Measurements from ENCODE around the gene RASA3. TPM values are rescaled to one million over a fixed set of nuclear protein-coding genes. Genes with fewer than 3 reads are reported as not detected.
A peak's percentile ranks its signal among the peaks of the same experiment; 100 is the strongest.
"Not testable (repeated sequence)": the region's sequence is repeated elsewhere in the genome, so short reads cannot be mapped to it uniquely, and the experiment has no call there.

The RASA3 gene
- total RNA-seq, 2 experiments from 2014 or later: 65.6 to 73.9 TPM

DNA sequence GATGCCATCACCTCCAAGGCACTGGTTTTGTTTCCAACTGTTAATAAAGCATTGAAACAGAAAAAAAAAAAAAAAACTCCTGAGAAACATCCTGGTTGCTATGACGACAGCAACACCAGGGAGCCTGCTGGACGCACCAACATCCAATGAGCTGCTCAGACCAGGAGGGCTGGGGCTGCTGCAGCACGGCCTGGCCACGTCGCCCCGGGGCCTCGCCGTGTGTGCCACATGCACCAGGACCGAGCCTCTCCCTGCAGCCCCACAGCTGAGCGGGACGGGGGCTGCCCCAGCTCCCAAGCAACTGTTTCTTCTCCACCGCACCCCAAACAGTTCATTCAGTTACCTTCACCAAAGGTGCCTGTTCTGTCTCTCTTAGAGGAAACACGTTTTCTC is 54.5 kb downstream of the RASA3 start:
- no peak overlapping the region for H3K27ac Mint-ChIP-seq
- H3K4me1 Mint-ChIP-seq: peaks cover 7% of the 10 kb centered on the region
- H3K4me3 Mint-ChIP-seq: no peak overlapping the region
- no peaks in the 10 kb centered on the region for H3K27me3 Mint-ChIP-seq
- POLR2A ChIA-PET: no interaction called here
- ATAC-seq (ENCODE audit: low read depth) (no peak), DNase-seq (peak; percentile 22)
- H3K9me3 Mint-ChIP-seq: no peaks in the 10 kb centered on the region
- peaks cover 2% of the 10 kb centered on the region for H3K36me3 Mint-ChIP-seq

DNA sequence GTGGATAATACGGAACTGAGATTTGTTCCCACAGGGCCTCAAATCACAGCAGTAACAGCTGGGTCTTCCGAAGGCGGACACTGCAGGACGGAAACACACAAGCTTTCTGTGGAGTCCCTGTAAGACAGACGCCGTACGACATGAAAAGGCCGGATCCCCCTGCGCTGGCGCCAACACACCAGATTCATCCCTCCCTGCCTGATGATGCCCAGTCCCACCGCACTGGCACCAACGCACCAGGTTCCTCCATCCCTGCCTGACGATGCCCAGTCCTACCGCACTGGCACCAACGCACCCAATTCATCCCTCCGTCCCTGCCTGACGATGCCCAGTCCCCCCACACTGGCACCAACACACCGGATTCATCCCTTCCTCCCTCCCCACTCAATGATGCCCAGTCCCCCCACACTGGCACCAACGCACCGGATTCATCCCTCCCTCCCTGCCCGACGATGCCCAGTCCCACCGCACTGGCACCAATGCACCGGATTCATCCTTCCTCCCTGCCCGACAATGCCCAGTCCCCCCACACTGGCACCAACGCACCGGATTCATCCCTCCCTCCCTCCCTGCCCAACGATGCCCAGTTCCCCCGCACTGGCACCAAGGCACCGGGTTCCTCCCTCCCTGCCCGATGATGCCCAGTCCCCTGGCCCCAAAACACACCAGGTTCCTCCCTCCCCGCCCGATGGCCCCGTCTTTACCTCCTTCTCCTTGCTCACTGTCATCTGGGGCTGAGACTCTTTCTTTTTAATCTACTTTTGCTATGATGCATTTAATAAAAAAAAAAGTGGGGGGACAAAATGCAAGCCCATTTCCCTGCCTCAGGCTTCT is 55.1 kb downstream of the RASA3 start:
- Mint-ChIP-seq H3K27ac (no peak overlapping the region), H3K36me3 (peaks cover 7% of the 10 kb centered on the region), H3K27me3 (no peaks in the 10 kb centered on the region), H3K4me3 (no peak overlapping the region), H3K9me3 (no peaks in the 10 kb centered on the region), H3K4me1 (peaks cover 9% of the 10 kb centered on the region)
- ATAC-seq (ENCODE audit: low read depth) (no peak), DNase-seq (peak; percentile 10)
- POLR2A ChIA-PET: no interaction called here

DNA sequence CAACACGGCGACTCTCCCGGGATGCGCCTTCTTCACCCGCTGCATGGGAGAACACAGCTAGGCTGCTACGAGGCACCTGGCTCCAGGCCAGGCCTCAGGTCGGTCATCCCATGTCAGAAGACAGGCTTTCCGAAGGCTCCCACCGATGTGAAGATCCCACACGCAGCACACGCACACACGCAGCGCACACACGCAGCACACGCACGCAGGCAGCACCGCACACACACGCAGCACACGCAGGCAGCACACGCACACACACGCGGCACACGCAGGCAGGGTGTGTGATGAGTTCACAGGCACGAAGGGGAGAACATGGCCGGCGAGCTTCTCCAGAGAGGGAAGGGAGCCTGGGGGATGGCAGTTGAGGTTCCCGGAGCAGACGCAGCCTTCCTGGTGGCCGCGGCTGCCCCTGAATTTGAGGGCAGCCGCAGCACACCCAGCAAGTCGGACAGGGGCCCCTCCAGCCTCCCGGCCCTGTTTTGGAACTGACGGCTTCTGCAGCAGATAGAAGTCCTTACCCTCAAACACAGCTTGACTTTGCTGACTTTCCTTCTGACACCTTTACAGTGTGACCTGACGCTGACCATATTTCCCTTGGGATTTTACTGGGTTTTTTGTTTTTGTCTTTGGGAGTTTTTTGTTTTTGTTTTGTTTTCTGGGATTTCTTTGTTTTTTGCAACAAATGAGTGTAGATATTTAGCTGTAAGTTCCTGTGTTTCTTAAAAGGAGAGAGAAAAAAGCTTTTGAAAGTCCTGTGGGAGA is 55.9 kb downstream of the RASA3 start:
- Mint-ChIP-seq H3K4me3 (no peak overlapping the region), H3K36me3 (peaks cover 15% of the 10 kb centered on the region), H3K27me3 (no peaks in the 10 kb centered on the region), H3K9me3 (no peaks in the 10 kb centered on the region), H3K27ac (peak overlapping the region; percentile 31), H3K4me1 (peaks cover 9% of the 10 kb centered on the region)
- POLR2A ChIA-PET: no interaction called here
- DNase-seq: no peak
- no peak for ATAC-seq (ENCODE audit: low read depth)

DNA sequence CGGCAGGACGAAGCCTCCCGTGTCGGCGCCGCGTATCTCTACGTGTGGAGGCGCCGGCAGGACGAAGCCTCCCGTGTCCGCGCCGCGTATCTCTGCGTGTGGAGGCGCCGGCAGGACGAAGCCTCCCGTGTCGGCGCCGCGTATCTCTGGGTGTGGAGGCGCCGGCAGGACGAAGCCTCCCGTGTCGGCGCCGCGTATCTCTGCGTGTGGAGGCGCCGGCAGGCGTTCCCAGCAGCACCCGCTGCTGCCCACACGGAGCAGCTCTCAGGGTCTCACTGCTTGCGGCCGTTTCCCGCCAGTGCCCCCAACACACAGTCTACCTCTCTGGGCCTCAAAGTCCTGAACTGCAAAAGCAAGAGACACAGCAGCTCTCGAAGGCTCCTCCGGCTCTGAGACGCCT is 56.6 kb downstream of the RASA3 start:
- DNase-seq; H3K4me3 Mint-ChIP-seq; H3K27me3 Mint-ChIP-seq; POLR2A ChIA-PET; H3K4me1 Mint-ChIP-seq; ATAC-seq (ENCODE audit: low read depth); H3K27ac Mint-ChIP-seq; H3K9me3 Mint-ChIP-seq: not testable (repeated sequence)
- H3K36me3 Mint-ChIP-seq: peaks cover 21% of the 10 kb centered on the region

DNA sequence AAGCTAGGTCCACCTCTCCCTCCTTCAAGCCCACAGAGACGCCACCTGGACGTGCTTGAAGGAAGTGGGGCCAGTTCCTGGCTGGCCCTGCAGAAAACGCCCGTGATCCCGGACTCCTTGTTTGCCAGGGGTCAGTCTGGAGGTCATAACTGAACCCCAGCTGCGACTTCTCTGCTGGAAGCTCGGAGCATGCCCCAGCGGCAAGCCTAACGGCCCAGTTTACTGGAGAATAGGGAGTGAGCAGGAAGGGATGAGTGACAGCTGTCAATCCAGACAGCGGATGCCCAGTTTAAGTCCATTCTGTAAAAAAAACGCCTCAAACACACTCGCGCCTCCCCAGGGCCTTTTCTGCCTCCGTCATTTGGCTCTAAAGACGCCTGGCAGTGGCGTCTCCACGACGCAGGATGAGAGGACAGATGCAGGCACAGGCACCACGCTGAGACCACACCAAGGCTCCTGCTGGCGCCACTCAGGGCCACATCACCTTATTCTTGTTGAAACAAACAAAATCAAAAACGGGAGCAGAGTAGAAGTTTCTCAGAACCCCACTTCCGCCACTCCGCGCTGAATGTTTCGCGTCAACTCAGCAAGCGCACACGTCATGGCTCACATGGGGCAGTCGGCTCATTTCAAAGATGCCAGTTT is 57.6 kb downstream of the RASA3 start:
- peaks cover 21% of the 10 kb centered on the region for H3K36me3 Mint-ChIP-seq
- ATAC-seq (ENCODE audit: low read depth): no peak
- POLR2A ChIA-PET: no interaction called here
- no peak overlapping the region for H3K27ac Mint-ChIP-seq
- DNase-seq: no peak
- H3K27me3 Mint-ChIP-seq: no peaks in the 10 kb centered on the region
- no peak overlapping the region for H3K4me3 Mint-ChIP-seq
- H3K4me1 Mint-ChIP-seq: peaks cover 7% of the 10 kb centered on the region
- peaks cover 2% of the 10 kb centered on the region for H3K9me3 Mint-ChIP-seq

DNA sequence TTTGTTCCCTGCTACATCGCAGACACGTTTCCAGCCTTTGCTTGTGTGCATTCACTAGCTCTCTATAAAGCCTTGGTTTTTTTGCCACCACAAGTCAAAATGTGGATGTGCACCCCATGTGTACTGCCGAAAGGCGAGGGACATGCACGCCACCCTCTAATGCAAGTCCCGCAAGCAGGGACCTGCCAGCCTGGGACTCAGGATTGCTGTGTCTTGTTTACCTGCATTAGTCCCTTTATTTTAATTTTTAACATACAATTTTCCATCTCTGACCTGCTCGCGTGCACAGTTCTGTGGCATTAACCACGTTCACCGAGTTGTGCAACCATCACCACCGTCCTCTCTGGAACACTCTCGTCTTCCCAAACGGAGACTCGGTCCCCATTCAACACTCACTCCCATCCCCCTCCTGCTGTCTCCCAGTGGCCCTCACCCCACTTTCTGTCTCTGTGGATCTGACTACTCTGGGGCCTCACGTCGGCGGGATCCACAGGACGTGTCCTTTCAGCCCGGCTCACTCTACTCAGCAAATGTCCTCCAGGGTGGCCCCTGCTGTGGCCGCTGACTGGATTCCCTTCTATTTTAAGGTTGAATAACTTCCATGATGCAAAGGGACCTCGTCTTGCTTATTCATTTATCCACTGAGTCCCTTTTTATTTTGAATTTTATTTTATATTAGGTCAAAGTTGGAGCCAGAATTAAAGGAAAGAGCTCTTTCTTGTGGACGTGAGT is 58.4 kb downstream of the RASA3 start:
- POLR2A ChIA-PET: no interaction called here
- Mint-ChIP-seq H3K4me3 (no peak overlapping the region), H3K9me3 (peaks cover 2% of the 10 kb centered on the region), H3K27ac (no peak overlapping the region), H3K4me1 (peaks cover 7% of the 10 kb centered on the region), H3K27me3 (no peaks in the 10 kb centered on the region), H3K36me3 (peaks cover 21% of the 10 kb centered on the region)
- ATAC-seq (ENCODE audit: low read depth) (no peak), DNase-seq (no peak)

DNA sequence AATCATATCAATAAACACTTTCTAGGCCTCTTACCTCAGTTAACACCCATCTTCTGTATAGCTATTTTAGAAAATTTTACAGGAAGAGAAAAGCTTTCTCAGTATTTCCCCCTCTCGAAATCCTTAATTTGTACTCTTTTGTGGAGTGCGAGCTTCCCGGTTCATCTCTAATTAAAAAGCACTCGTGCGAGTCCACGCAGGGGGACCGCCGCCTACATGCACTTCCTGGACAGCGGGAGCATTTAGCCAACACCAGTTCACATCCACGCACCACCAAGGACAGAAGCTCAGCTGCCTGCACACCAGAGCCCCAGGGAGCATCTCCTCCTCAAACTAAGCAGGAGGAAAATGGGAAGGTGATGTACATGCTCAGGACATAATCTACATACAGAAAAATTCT is 60.0 kb downstream of the RASA3 start:
- no peak for ATAC-seq (ENCODE audit: low read depth)
- POLR2A ChIA-PET: no interaction called here
- no peak for DNase-seq
- no peak overlapping the region for H3K27ac Mint-ChIP-seq
- peaks cover 13% of the 10 kb centered on the region for H3K4me1 Mint-ChIP-seq
- H3K27me3 Mint-ChIP-seq: no peaks in the 10 kb centered on the region
- H3K36me3 Mint-ChIP-seq: peaks cover 21% of the 10 kb centered on the region
- H3K4me3 Mint-ChIP-seq: no peak overlapping the region
- H3K9me3 Mint-ChIP-seq: peaks cover 2% of the 10 kb centered on the region

DNA sequence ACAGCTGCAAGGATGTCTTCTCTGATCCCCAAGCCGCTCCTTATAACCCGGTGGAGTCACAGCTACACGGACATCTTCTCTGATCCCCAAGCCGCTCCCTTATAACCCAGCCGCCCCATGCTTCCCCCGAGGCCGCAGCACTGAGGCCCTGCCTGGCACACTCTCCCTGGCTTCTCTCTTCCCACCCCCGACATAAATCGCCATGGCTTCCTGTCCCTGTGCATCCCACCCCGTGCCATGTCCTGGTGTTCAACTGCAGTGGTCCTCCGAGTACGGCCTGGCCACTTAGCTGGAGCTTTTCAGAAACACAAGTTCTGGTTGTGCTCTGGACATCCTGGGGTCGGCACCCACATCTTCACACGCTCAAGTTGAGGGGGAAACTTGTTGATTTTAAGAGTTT is 60.4 kb downstream of the RASA3 start:
- Mint-ChIP-seq H3K4me3 (no peak overlapping the region), H3K27me3 (no peaks in the 10 kb centered on the region), H3K9me3 (peaks cover 2% of the 10 kb centered on the region), H3K27ac (no peak overlapping the region), H3K4me1 (peaks cover 16% of the 10 kb centered on the region), H3K36me3 (peaks cover 21% of the 10 kb centered on the region)
- POLR2A ChIA-PET: no interaction called here
- ATAC-seq (ENCODE audit: low read depth) (no peak), DNase-seq (no peak)

DNA sequence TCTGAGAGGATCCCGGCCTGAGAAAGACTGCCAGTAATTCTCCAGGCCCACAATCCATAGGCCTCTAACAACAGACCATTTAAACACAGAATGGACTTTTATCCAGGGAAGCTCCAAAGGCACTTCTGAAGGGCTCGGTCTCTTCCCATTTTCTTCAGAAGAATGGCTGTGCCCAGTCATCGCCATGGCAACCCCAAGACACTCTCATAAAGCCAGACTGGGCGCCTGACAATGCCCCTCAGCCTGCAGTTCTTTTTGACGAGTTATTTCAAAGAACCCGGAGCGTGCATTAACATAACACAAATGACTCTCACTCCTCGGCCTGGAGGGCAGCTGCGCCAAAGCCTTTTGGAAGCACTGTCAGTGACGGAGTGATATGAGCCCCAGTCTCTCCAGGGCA is 61.0 kb downstream of the RASA3 start:
- Mint-ChIP-seq H3K27me3 (no peaks in the 10 kb centered on the region), H3K9me3 (peaks cover 2% of the 10 kb centered on the region), H3K4me1 (peaks cover 18% of the 10 kb centered on the region), H3K27ac (no peak overlapping the region), H3K36me3 (peaks cover 21% of the 10 kb centered on the region), H3K4me3 (no peak overlapping the region)
- DNase-seq (no peak), ATAC-seq (ENCODE audit: low read depth) (no peak)
- POLR2A ChIA-PET: no interaction called here

DNA sequence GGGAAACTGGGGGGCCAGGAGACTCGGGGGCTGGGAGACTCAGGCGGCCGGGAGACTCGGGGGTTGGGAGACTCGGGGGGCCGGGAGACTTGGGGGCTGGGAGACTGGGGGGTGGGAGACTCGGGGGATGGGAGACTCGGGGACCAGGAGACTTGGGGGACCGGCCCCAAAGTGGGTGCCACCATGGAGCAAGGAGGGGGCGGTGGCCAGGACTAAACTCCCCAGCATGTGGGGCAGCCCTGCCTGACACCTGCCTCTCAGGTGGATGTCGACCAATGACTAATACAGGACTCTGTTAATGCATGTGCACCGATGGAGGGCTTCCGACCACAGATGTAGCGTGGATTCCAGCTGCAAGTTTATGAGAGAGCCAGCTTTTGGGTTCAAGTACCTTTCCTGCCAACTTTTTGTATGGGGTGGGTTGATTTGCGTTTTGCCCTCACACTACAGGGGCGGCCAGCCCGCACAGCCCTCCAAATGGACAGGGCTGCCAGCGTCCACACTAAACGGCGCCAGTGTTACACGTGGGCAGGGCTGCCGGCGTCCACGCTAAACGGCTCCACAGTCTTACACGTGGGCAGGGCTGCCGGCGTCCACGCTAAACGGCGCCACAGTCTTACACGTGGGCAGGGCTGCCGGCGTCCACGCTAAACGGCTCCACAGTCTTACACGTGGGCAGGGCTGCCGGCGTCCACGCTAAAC is 62.2 kb downstream of the RASA3 start:
- Mint-ChIP-seq H3K4me3 (no peak overlapping the region), H3K36me3 (peaks cover 21% of the 10 kb centered on the region), H3K27me3 (no peaks in the 10 kb centered on the region), H3K9me3 (peaks cover 2% of the 10 kb centered on the region), H3K27ac (no peak overlapping the region), H3K4me1 (peaks cover 30% of the 10 kb centered on the region)
- ATAC-seq (ENCODE audit: low read depth) (no peak), DNase-seq (peak; percentile 13)
- POLR2A ChIA-PET: no interaction called here

DNA sequence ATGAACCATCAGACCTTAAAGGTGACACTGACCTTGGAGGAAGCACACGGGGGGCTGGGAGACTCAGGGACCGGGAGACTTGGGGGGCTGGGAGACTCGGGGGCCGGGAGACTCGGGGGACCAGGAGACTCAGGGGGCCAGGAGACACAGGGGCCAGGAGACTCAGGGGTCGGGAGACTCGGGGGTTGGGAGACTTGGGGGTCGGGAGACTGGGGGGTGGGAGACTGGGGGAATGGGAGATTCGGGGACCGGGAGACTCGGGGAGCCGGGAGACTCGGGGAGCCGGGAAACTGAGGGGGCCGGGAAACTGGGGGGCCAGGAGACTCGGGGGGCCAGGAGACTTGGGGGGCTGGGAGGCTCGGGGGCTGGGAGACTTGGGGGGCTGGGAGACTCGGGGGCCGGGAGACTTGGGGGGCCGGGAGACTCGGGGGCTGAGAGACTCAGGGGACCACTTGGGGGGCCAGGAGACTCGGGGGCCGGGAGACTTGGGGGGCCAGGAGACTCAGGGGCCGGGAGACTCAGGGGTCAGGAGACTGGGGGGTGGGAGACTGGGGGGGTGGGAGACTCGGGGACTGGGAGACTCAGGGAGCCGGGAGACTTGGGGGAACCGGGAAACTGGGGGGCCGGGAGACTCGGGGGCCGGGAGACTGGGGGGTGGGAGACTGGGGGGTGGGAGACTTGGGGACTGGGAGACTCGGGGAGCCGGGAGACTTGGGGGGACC is 62.9 kb downstream of the RASA3 start:
- DNase-seq: peak; percentile 1
- no peak overlapping the region for H3K27ac Mint-ChIP-seq
- POLR2A ChIA-PET: no interaction called here
- no peak for ATAC-seq (ENCODE audit: low read depth)
- H3K4me3 Mint-ChIP-seq: no peak overlapping the region
- H3K9me3 Mint-ChIP-seq: peaks cover 2% of the 10 kb centered on the region
- H3K36me3 Mint-ChIP-seq: peaks cover 21% of the 10 kb centered on the region
- peaks cover 36% of the 10 kb centered on the region for H3K4me1 Mint-ChIP-seq
- H3K27me3 Mint-ChIP-seq: no peaks in the 10 kb centered on the region

DNA sequence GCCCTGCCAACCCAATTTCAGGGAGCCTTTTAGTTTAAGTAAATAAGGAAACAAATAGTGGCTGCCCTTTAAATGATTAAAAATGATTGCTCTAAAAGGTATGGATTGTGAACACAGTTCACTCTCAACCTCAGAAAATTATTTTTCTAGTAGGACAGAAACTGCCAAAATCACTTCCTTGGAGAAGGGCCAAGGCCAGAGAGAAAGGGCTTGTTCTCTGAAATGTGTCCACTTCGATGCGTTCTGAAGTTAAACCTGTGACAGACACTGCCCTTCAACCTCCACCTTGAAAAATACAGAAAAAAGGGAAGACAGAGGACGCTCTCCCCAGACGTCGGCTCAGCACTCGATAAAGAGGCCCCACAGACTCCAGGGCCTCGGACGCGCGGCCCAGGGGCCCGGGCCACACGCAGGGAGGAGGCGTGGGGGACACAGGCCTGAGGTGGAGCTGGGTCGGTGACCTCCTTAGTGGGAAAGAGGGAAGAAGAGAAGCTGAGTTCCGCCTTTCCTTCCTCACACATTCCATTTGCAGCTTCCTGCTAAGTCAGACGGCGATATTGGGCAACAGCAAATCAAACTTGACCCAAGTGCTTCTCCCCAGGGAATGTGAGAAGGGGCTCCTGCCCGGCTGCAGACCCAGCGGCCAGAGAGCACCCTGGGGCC is 63.6 kb downstream of the RASA3 start:
- H3K4me1 Mint-ChIP-seq: peaks cover 42% of the 10 kb centered on the region
- H3K9me3 Mint-ChIP-seq: peaks cover 2% of the 10 kb centered on the region
- H3K27ac Mint-ChIP-seq: no peak overlapping the region
- ATAC-seq (ENCODE audit: low read depth) (no peak), DNase-seq (peak; percentile 25)
- H3K4me3 Mint-ChIP-seq: no peak overlapping the region
- peaks cover 18% of the 10 kb centered on the region for H3K36me3 Mint-ChIP-seq
- H3K27me3 Mint-ChIP-seq: no peaks in the 10 kb centered on the region
- POLR2A ChIA-PET: no interaction called here

Measured in activated naive CD8-positive, alpha-beta T cell treated with anti-CD3 and anti-CD28 coated beads, Interleukin-2, amount 10 ng/mL, durations not matched to agents 7 days and 5 days (primary cell).